ENCODE data around the gene NAV3.

DNA sequence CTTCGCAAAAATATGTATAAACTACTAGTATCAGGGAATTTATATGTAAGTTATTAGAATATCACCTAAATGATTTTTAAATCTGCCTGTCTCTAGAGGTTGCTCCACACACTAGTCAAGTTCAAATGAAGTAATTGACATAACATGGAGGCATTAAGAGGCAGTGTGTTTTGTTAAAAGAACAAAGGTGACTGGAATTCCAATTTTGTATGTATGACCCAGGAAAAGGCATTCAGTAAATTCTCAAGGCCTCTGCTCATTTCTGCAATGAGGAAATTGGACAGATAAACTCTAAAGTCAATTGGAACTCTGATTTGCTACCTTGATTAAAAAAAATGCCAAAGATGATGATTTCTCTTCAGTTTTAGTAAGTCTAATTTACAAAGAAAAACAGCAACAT is 117.1 kb downstream of the NAV3 start:
- TF ChIP-seq, protein P1, sequence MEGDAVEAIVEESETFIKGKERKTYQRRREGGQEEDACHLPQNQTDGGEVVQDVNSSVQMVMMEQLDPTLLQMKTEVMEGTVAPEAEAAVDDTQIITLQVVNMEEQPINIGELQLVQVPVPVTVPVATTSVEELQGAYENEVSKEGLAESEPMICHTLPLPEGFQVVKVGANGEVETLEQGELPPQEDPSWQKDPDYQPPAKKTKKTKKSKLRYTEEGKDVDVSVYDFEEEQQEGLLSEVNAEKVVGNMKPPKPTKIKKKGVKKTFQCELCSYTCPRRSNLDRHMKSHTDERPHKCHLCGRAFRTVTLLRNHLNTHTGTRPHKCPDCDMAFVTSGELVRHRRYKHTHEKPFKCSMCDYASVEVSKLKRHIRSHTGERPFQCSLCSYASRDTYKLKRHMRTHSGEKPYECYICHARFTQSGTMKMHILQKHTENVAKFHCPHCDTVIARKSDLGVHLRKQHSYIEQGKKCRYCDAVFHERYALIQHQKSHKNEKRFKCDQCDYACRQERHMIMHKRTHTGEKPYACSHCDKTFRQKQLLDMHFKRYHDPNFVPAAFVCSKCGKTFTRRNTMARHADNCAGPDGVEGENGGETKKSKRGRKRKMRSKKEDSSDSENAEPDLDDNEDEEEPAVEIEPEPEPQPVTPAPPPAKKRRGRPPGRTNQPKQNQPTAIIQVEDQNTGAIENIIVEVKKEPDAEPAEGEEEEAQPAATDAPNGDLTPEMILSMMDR (conservative IDR thresholded peaks at IDR 0.05; ENCODE audit: low read length) = no peak
- TF ChIP-seq EZH2phosphoT487 (IDR thresholded peaks at IDR 0.05; ENCODE audit: borderline replicate concordance) = no peak
